Measurements from ENCODE around the gene ABCC1.

DNA sequence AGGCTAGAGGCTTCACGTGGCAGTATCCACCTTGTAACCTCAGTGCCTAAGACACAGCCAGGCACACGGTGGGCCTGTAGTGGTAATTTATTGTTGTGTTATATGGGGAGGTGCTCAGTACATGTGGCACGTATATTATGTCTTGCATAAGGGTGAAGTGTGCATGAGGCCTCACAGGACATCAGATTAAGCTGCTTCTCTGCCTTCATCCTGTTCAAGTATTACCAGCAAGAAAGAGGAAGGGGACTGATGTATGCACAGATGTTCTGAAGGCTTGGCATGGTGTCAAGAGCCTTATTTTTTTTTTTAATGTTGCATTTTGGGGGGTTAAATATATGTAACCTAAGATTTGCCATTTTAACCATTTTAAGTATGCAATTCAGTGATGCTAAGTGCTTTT is 71.6 kb downstream of the ABCC1 start:
- TF ChIP-seq, protein P1, sequence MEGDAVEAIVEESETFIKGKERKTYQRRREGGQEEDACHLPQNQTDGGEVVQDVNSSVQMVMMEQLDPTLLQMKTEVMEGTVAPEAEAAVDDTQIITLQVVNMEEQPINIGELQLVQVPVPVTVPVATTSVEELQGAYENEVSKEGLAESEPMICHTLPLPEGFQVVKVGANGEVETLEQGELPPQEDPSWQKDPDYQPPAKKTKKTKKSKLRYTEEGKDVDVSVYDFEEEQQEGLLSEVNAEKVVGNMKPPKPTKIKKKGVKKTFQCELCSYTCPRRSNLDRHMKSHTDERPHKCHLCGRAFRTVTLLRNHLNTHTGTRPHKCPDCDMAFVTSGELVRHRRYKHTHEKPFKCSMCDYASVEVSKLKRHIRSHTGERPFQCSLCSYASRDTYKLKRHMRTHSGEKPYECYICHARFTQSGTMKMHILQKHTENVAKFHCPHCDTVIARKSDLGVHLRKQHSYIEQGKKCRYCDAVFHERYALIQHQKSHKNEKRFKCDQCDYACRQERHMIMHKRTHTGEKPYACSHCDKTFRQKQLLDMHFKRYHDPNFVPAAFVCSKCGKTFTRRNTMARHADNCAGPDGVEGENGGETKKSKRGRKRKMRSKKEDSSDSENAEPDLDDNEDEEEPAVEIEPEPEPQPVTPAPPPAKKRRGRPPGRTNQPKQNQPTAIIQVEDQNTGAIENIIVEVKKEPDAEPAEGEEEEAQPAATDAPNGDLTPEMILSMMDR (IDR thresholded peaks at IDR 0.05): no peak
- TF ChIP-seq POLR2A (IDR thresholded peaks at IDR 0.05): no peak
